HCT116 (cell line): ENCODE measurements around the gene KRT81.

Experiments
- CTCF ChIP-seq, 3 experiments: fragments of 200-600 bp in 1 of 3; sonication (generic) in 1 of 3; IDR thresholded peaks in 2 of 3; conservative IDR thresholded peaks in 1 of 3; 2 replicates each; pipeline ENCODE4 v1.5.1; 2012 to 2017; ENCODE audit warnings: low read depth in 2 of 3, low read length in 2 of 3, antibody characterized with exemption in 1 of 3, borderline replicate concordance in 1 of 3, control low read depth in 1 of 3, mild to moderate bottlenecking in 1 of 3, mixed read lengths in 1 of 3, mixed run types in 1 of 3, moderate library complexity in 1 of 3; ENCODE audit not compliant: insufficient read depth in 1 of 3
- EZH2 ChIP-seq: fragments of 200-600 bp; sonication (generic); IDR thresholded peaks from 2 replicates; pipeline ENCODE4 v1.6.1; 2017; ENCODE audit warnings: antibody characterized with exemption, mixed run types
- POLR2A ChIP-seq: IDR thresholded peaks from 2 replicates; pipeline ENCODE4 v1.7.0; 2011; ENCODE audit warnings: borderline replicate concordance; ENCODE audit not compliant: insufficient read depth, insufficient read length; ENCODE audit errors: extremely low read depth
- REST ChIP-seq: IDR thresholded peaks from 2 replicates; pipeline ENCODE4 v1.6.1; 2012; ENCODE audit warnings: low read depth
- SP1 ChIP-seq: IDR thresholded peaks from 2 replicates; pipeline ENCODE4 v1.6.1; 2012; ENCODE audit warnings: low read depth
- YY1 ChIP-seq: IDR thresholded peaks from 2 replicates; pipeline ENCODE4 v1.6.1; 2011; ENCODE audit warnings: low read length, low read depth, moderate library complexity, mild to moderate bottlenecking; ENCODE audit not compliant: insufficient replicate concordance; ENCODE audit errors: extremely low read depth
- ZFX ChIP-seq: fragments of 450-650 bp; IDR thresholded peaks from 2 replicates; pipeline ENCODE4 v1.6.1; 2017

GRCh38 chr12:52257074-52257551, 34.2 kb downstream of the KRT81 start:
- TF ChIP-seq CTCF (IDR thresholded peaks at IDR 0.05 in 2 of 3, conservative IDR thresholded peaks at IDR 0.05 in 1 of 3; ENCODE audit: borderline replicate concordance in 1 of 3, insufficient read depth in 1 of 3, low read depth in 2 of 3, low read length in 2 of 3) (no peak), POLR2A (no peak), ZFX (no peak), EZH2 (no peak), SP1 (no peak), YY1 (no peak), REST (no peak)
